Heart left ventricle (tissue), 13 donors: Measurements from ENCODE around the gene NEDD9.

Experiments
- CTCF ChIP-seq, 12 donors: fragments of 200-600 bp; sonication (generic) in 4 of 12; IDR thresholded peaks; one replicate each; pipeline versions ENCODE4 v1.5.0 to v1.8.0; 2018 to 2022; ENCODE audit warnings: antibody characterized with exemption in 12 of 12, mild to moderate bottlenecking in 5 of 12
- POLR2A ChIP-seq, 2 donors: fragments of 450-650 bp; IDR thresholded peaks; one replicate each; pipeline ENCODE4 v1.6.1; 2017; ENCODE audit warnings: antibody characterized with exemption in 2 of 2, mild to moderate bottlenecking in 2 of 2, moderate library complexity in 2 of 2
- donor health status: ischemic (EF 13 %, LVEDD 7.1; RV severe dilation, severe dysfunction).
- donor health status: DM: no; HTN: yes; CAD: no.
- donor health status: DM: no; HTN: no; CAD: no.
- donor health status: ischemic (EF 25% LVEDD 6.9; RV normal size, moderate dysfunction).
- donor health status: ischemic (EF 25% LVEDD 5.7; RV mildly dilated, moderate dysfunction).
- donor health status: ischemic (EF 35%, LVEDD 5.7; RV mildly dilated, moderate dysfunction).
- donor health status: nonischemic (EF 11% LVEDD 7.7; RV severe dilation, severe dysfunction).
- donor health status: DM: yes; HTN: yes; CAD: no.
- donor health status: PGD.
- donor health status: ischemic (EF 29% LVEDD 5.4; RV normal size, mild dysfunction).
- donor health status: nonischemic (EF 23%, LVEDD 6.1; RV moderate dilation, normal function).

GRCh38 chr6:11189865-11190624, 42.4 kb downstream of the NEDD9 start:
- no peak for TF ChIP-seq CTCF (IDR thresholded peaks at IDR 0.05)
- no peak for TF ChIP-seq POLR2A (IDR thresholded peaks at IDR 0.05)
